ENCODE data around the gene CEP85L. TPM values are rescaled to one million over a fixed set of nuclear protein-coding genes. Genes with fewer than 3 reads are reported as not detected.
A peak's percentile ranks its signal among the peaks of the same experiment; 100 is the strongest.

CEP85L gene
- total RNA-seq, 3 donors from 2014 or later (not counting 1 experiment from before 2014, with no cell fraction given) = 75.0 to 85.2 (median 82.0) TPM

DNA sequence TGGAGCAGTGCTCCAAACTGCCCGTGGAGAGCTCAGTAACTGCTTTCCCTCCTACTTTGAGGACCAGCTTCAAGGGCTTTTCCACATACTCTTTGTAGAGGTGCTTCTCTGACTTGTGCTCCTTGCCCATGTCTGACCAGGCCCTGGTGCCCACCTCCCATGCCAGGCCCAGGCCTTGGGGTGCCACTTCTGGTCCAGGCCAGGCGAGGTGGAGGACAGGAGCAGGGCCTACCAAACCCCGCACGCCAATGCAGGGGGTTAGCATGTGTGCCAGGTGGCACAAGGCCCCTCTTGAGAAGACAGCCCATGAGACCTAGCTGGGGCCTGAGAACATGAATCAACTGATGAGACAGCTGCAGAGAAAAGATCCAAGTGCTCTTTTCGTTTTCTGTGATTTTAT, 150.3 kb downstream of the CEP85L start:
- ATAC-seq (no peak), DNase-seq (no peak)
- peak overlapping the region in 1 of 2 donors; percentile 33 for H3K27ac Mint-ChIP-seq
- H3K4me3 Mint-ChIP-seq = no peak overlapping the region
- Histone ChIP-seq H3K9me3 (ENCODE audit: control insufficient read depth, insufficient read depth, low read length) (no peaks in the 10 kb centered on the region), H3K4me1 (ENCODE audit: control insufficient read depth, insufficient read depth, low read length) (no peaks in the 10 kb centered on the region), H3K4me3 (ENCODE audit: low read length) (no peak overlapping the region), H3K36me3 (ENCODE audit: control insufficient read depth, insufficient read depth, low read length) (peaks cover 6% of the 10 kb centered on the region), H3K27me3 (ENCODE audit: control insufficient read depth, insufficient read depth, low read length) (no peaks in the 10 kb centered on the region), H3K27ac (ENCODE audit: low read length) (no peak overlapping the region)
- H3K36me3 Mint-ChIP-seq = peaks cover 16% of the 10 kb centered on the region
- WGBS (ENCODE audit: insufficient coverage) = 98% methylated on average over 5 of the region's 5 CpGs
- TF ChIP-seq, protein P1, sequence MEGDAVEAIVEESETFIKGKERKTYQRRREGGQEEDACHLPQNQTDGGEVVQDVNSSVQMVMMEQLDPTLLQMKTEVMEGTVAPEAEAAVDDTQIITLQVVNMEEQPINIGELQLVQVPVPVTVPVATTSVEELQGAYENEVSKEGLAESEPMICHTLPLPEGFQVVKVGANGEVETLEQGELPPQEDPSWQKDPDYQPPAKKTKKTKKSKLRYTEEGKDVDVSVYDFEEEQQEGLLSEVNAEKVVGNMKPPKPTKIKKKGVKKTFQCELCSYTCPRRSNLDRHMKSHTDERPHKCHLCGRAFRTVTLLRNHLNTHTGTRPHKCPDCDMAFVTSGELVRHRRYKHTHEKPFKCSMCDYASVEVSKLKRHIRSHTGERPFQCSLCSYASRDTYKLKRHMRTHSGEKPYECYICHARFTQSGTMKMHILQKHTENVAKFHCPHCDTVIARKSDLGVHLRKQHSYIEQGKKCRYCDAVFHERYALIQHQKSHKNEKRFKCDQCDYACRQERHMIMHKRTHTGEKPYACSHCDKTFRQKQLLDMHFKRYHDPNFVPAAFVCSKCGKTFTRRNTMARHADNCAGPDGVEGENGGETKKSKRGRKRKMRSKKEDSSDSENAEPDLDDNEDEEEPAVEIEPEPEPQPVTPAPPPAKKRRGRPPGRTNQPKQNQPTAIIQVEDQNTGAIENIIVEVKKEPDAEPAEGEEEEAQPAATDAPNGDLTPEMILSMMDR (IDR thresholded peaks at IDR 0.05) = no peak
- H3K9me3 Mint-ChIP-seq = no peaks in the 10 kb centered on the region
- H3K27me3 Mint-ChIP-seq (ENCODE audit: low read depth in 2 of 2) = no peaks in the 10 kb centered on the region
- peaks cover 21% of the 10 kb centered on the region in 2 donors for H3K4me1 Mint-ChIP-seq
- intact Hi-C loops (cut with micrococcal nuclease) = no loop called here

DNA sequence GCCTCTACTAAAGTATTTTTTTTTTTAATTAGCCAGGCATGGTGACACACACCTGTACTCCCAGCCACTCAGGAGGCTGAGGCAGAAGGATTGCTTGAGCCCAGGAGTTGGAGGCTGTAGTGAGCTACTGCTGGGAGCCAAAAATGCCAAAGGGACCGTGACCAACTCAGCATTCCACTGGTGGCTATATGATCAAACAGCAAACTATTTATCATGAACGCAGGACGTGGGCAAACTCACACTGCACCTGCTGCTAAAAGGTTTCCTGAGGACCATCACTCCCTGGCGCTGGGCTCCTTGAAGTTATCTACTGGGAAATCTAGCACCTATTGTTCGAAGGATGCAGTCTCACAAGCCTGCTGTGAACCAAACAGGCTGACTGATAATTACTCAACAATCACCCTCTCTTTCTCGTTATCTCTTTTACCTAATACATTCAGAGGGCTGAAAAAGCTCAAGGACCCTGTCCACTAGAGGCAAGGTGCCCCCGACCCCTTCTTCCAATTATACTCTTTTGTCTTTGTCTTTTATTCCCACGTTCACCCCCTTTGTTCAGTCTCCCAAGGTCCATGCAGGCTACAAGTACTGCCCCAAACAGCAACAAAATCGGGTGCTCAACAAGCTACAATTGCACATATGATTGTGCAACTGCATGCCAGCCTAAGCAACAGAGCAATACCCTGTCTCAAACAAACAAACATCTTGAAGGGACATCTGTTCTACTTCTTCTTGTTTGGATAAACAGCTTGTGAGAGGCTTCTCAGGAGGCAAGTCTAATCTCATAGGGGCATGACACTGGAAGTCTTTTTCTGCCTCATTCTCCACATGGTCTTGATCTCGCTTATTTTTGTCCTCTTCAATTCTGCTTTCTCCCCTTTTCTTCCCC, 151.0 kb downstream of the CEP85L start:
- ATAC-seq = no peak
- no peaks in the 10 kb centered on the region for H3K27me3 ChIP-seq (ENCODE audit: control insufficient read depth, insufficient read depth, low read length)
- no peaks in the 10 kb centered on the region for H3K9me3 ChIP-seq (ENCODE audit: control insufficient read depth, insufficient read depth, low read length)
- H3K27me3 Mint-ChIP-seq (ENCODE audit: low read depth in 2 of 2) = no peaks in the 10 kb centered on the region
- H3K36me3 Mint-ChIP-seq = peaks cover 16% of the 10 kb centered on the region
- peaks cover 6% of the 10 kb centered on the region for H3K36me3 ChIP-seq (ENCODE audit: control insufficient read depth, insufficient read depth, low read length)
- WGBS (ENCODE audit: insufficient coverage) = 94% methylated on average over 10 of the region's 10 CpGs
- no peak overlapping the region for H3K4me3 ChIP-seq (ENCODE audit: low read length)
- H3K27ac Mint-ChIP-seq = peak overlapping the region in 1 of 2 donors; percentile 33
- H3K4me3 Mint-ChIP-seq = no peak overlapping the region
- intact Hi-C loops (cut with micrococcal nuclease) = no loop called here
- TF ChIP-seq, protein P1 (IDR thresholded peaks at IDR 0.05) = no peak
- DNase-seq = no peak
- H3K4me1 ChIP-seq (ENCODE audit: control insufficient read depth, insufficient read depth, low read length) = no peaks in the 10 kb centered on the region
- H3K9me3 Mint-ChIP-seq = no peaks in the 10 kb centered on the region
- peaks cover 15 to 17% of the 10 kb centered on the region in 2 donors for H3K4me1 Mint-ChIP-seq
- H3K27ac ChIP-seq (ENCODE audit: low read length) = no peak overlapping the region

DNA sequence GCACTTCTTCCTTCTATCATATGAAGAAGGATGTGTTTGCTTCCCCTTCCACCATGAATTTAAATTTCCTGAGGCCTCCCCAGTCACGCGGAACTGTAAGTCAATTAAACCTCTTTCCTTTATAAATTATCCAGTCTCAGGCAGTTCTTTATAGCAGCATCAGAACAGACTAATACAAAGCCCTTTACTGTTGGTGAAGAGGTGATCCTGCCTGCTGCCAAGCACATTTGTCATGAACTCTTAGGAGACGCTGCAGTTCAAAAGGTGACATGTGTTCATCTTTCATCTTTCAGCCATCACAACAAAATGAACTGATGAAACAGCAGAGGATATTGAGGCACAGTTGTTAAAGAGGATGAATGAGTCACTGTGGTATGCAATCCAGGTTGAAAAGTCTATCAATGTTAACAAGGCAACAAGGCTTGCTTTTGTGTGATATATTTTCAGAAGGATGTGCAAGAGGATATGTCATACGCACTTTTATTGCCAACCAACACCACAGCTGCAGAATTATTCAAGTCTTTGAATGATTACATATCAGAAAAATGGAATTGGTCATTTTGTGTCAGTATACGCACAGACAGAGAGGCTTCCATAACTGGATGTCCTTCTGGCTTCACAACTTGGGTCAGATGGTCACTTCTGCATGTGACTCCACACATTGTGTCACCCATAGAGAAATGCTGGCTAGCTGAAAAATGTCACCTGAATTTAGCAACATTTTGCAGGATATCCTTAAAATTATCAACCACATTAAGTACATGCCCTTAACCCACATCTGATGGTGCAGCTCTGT, 155.7 kb downstream of the CEP85L start:
- no peak for DNase-seq
- no peaks in the 10 kb centered on the region for H3K4me1 ChIP-seq (ENCODE audit: control insufficient read depth, insufficient read depth, low read length)
- intact Hi-C loops (cut with micrococcal nuclease) = no loop called here
- peaks cover 14% of the 10 kb centered on the region for H3K36me3 ChIP-seq (ENCODE audit: control insufficient read depth, insufficient read depth, low read length)
- Mint-ChIP-seq H3K36me3 (peaks cover 3% of the 10 kb centered on the region), H3K27me3 (ENCODE audit: low read depth in 2 of 2) (no peaks in the 10 kb centered on the region), H3K9me3 (no peaks in the 10 kb centered on the region), H3K4me3 (no peak overlapping the region), H3K4me1 (peaks cover 11 to 17% of the 10 kb centered on the region in 2 donors), H3K27ac (no peak overlapping the region)
- TF ChIP-seq, protein P1 (IDR thresholded peaks at IDR 0.05) = no peak
- no peak for ATAC-seq
- H3K27me3 ChIP-seq (ENCODE audit: control insufficient read depth, insufficient read depth, low read length) = no peaks in the 10 kb centered on the region
- 100% methylated on average over 4 of the region's 5 CpGs for WGBS (ENCODE audit: insufficient coverage)
- no peak overlapping the region for H3K4me3 ChIP-seq (ENCODE audit: low read length)
- H3K27ac ChIP-seq (ENCODE audit: low read length) = no peak overlapping the region
- no peaks in the 10 kb centered on the region for H3K9me3 ChIP-seq (ENCODE audit: control insufficient read depth, insufficient read depth, low read length)
